ENCODE measurements around the gene NGEF.

The NGEF gene

GRCh38 chr2:233051241-233052149, 38.4 kb upstream of the NGEF start:
- TF ChIP-seq CTCF (IDR thresholded peaks at IDR 0.05; ENCODE audit: low read depth, low read length, missing control alignments), result no peak
- no peak for DNase-seq (ENCODE audit: low read depth)
- H3K4me3 ChIP-seq (ENCODE audit: low read depth, low read length), result no peak overlapping the region

GRCh38 chr2:233049194-233049761, 36.2 kb upstream of the NGEF start:
- TF ChIP-seq CTCF (IDR thresholded peaks at IDR 0.05; ENCODE audit: low read depth, low read length, missing control alignments), result no peak
- DNase-seq (ENCODE audit: low read depth), result no peak
- no peak overlapping the region for H3K4me3 ChIP-seq (ENCODE audit: low read depth, low read length)

GRCh38 chr2:233048569-233049193, 35.6 kb upstream of the NGEF start:
- no peak for TF ChIP-seq CTCF (IDR thresholded peaks at IDR 0.05; ENCODE audit: low read depth, low read length, missing control alignments)
- DNase-seq (ENCODE audit: low read depth), result no peak
- H3K4me3 ChIP-seq (ENCODE audit: low read depth, low read length), result no peak overlapping the region

GRCh38 chr2:233047667-233048066, 34.6 kb upstream of the NGEF start:
- no peak overlapping the region for H3K4me3 ChIP-seq (ENCODE audit: low read depth, low read length)
- no peak for DNase-seq (ENCODE audit: low read depth)
- TF ChIP-seq CTCF (IDR thresholded peaks at IDR 0.05; ENCODE audit: low read depth, low read length, missing control alignments), result no peak

- H3K4me3 ChIP-seq (ENCODE audit: low read depth, low read length), result no peak overlapping the region
- DNase-seq (ENCODE audit: low read depth), result no peak
- no peak for TF ChIP-seq CTCF (IDR thresholded peaks at IDR 0.05; ENCODE audit: low read depth, low read length, missing control alignments)
Observed at GRCh38 chr2:233047206-233047605, 34.1 kb upstream of the NGEF start.

- no peak for TF ChIP-seq CTCF (IDR thresholded peaks at IDR 0.05; ENCODE audit: low read depth, low read length, missing control alignments)
- no peak overlapping the region for H3K4me3 ChIP-seq (ENCODE audit: low read depth, low read length)
- DNase-seq (ENCODE audit: low read depth), result no peak
Observed at GRCh38 chr2:233044974-233045605, 32.0 kb upstream of the NGEF start.
